ENCODE data around the gene ZNF280C. TPM values are rescaled to one million over a fixed set of nuclear protein-coding genes. Genes with fewer than 3 reads are reported as not detected.

The ZNF280C gene
- total and polyA plus RNA-seq, 2 of the 13 experiments (the other 11 are each of a cell fraction or from before 2014, with no cell fraction given): 3.0 to 3.3 TPM

GRCh38 chrX:130268449-130269170 is at the start of gene ZNF280C (continued):
- TF ChIP-seq ZNF142 (CRISPR knock-in tag; IDR thresholded peaks at IDR 0.05) (no peak), SP1 (IDR thresholded peaks at IDR 0.05) (no peak), SP1 (CRISPR knock-in tag; IDR thresholded peaks at IDR 0.05) (peak; percentile 71), ZNF841 (CRISPR knock-in tag; IDR thresholded peaks at IDR 0.05; ENCODE audit: borderline replicate concordance) (0 out of 2 replicates have a peak, but pooled peaks have one; percentile 28), ZNF614 (CRISPR knock-in tag; IDR thresholded peaks at IDR 0.05; ENCODE audit: borderline replicate concordance) (no peak), STAG1 (CRISPR knock-in tag; IDR thresholded peaks at IDR 0.05) (peak; percentile 3; the same call in 1 of the 2 replicates), TCF12 (IDR thresholded peaks at IDR 0.05) (no peak), TCF12 (CRISPR knock-in tag; IDR thresholded peaks at IDR 0.05) (no peak), HOMEZ (CRISPR knock-in tag; IDR thresholded peaks at IDR 0.05; ENCODE audit: low read depth) (peak; percentile 73; the same call in 1 of the 2 replicates), ZSCAN9 (CRISPR knock-in tag; IDR thresholded peaks at IDR 0.05; ENCODE audit: borderline replicate concordance) (peak; percentile 53; the same call in 1 of the 2 replicates), ARID5B (CRISPR knock-in tag; IDR thresholded peaks at IDR 0.05) (no peak), YEATS4 (CRISPR knock-in tag; IDR thresholded peaks at IDR 0.05; ENCODE audit: borderline replicate concordance) (peak; percentile 21; the same call in 1 of the 2 replicates), RBM22 (optimal IDR thresholded peaks at IDR 0.05; ENCODE audit: low read length) (no peak), FOXP4 (CRISPR knock-in tag; IDR thresholded peaks at IDR 0.05) (0 out of 2 replicates have a peak, but pooled peaks have one; percentile 29), ARNT (IDR thresholded peaks at IDR 0.05) (no peak), TEAD3 (CRISPR knock-in tag; optimal IDR thresholded peaks at IDR 0.05; ENCODE audit: borderline replicate concordance) (no peak)
